Ascending aorta (tissue), 2 donors: ENCODE results near the gene ZKSCAN7. TPM values are rescaled to one million over a fixed set of nuclear protein-coding genes. Genes with fewer than 3 reads are reported as not detected.
A peak's percentile ranks its signal among the peaks of the same experiment; 100 is the strongest.
"Not testable (repeated sequence)": the region's sequence is repeated elsewhere in the genome, so short reads cannot be mapped to it uniquely, and the experiment has no call there.

ENCODE experiments used
- DNase-seq, 2 donors: peaks; one replicate each; pipeline ENCODE4 v3.0.0-alpha.2; 2019; ENCODE audit warnings: low spot score in 2 of 2
- H3K27ac ChIP-seq, 2 donors: fragments of 200-600 bp; sonication (generic); one replicate each; pipeline ENCODE4 v1.5.1; 2016 to 2017; ENCODE audit warnings: mild to moderate bottlenecking in 1 of 2
- H3K27me3 ChIP-seq: fragments of 200-600 bp; sonication (generic); one replicate; pipeline ENCODE4 v1.5.1; 2017
- H3K36me3 ChIP-seq, 2 donors: fragments of 200-600 bp; sonication (generic); one replicate each; pipeline ENCODE4 v1.5.1; 2016
- H3K4me1 ChIP-seq, 2 donors: fragments of 200-600 bp; sonication (generic); one replicate each; pipeline ENCODE4 v1.5.1; 2016 to 2017; ENCODE audit warnings: mild to moderate bottlenecking in 1 of 2
- H3K4me3 ChIP-seq, 2 donors: fragments of 200-600 bp; sonication (generic); one replicate each; pipeline ENCODE4 v1.5.1; 2016 to 2017; ENCODE audit warnings: mild to moderate bottlenecking in 1 of 2
- H3K9me3 ChIP-seq, 2 donors: fragments of 200-600 bp; sonication (generic); one replicate each; pipeline ENCODE4 v1.5.1; 2016
- CTCF ChIP-seq, 3 experiments: fragments of 200-600 bp in 2 of 3; fragments of 450-650 bp in 1 of 3; sonication (generic) in 2 of 3; IDR thresholded peaks; one replicate each; pipeline ENCODE4 v1.5.1; 2016 to 2019; ENCODE audit warnings: antibody characterized with exemption in 3 of 3, mild to moderate bottlenecking in 1 of 3, moderate library complexity in 1 of 3
- intact Hi-C: fragments of 100-400 bp; cut with DNase I; formaldehyde crosslinking; loops from one replicate; pipeline ENCODE4 v1.15.1; 2023
- total RNA-seq: library from RNA; depleted of rRNA; stranded (reverse); fragments of >200 nt; gene quantifications from one replicate; pipeline ENCODE4 v1.1.0, GENCODE V29; 2016

Gene ZKSCAN7
- total RNA-seq, 1 donor from 2014 or later: not detected

- H3K4me3 ChIP-seq, DNase-seq, intact Hi-C loops, H3K27me3 ChIP-seq, H3K4me1 ChIP-seq, H3K36me3 ChIP-seq, H3K27ac ChIP-seq: not testable (repeated sequence)
- peaks cover 3 to 25% of the 10 kb centered on the region in 2 donors for H3K9me3 ChIP-seq
Observed at GRCh38 chr3:44578924-44579515, 24.0 kb downstream of the ZKSCAN7 start.

GRCh38 chr3:44579749-44580148, 24.8 kb downstream of the ZKSCAN7 start:
- H3K27ac ChIP-seq, DNase-seq, H3K36me3 ChIP-seq, H3K4me3 ChIP-seq, H3K27me3 ChIP-seq, intact Hi-C loops, H3K4me1 ChIP-seq: not testable (repeated sequence)
- peaks cover 3 to 20% of the 10 kb centered on the region in 2 donors for H3K9me3 ChIP-seq

- H3K36me3 ChIP-seq, H3K4me1 ChIP-seq, H3K27ac ChIP-seq, H3K27me3 ChIP-seq, intact Hi-C loops, H3K4me3 ChIP-seq, DNase-seq: not testable (repeated sequence)
- H3K9me3 ChIP-seq: peaks cover 0 to 17% of the 10 kb centered on the region in 2 donors
Observed at GRCh38 chr3:44580971-44581370, 26.0 kb downstream of the ZKSCAN7 start.

GRCh38 chr3:44584646-44585501, 29.9 kb downstream of the ZKSCAN7 start, which contains the start of gene ZNF660:
Gene ZNF660, plus strand, starts transcription at chr3:44584964. Its CDS starts 9,230 bp downstream, at chr3:44594194.
- no peak for TF ChIP-seq CTCF (IDR thresholded peaks at IDR 0.05)
- Histone ChIP-seq H3K27me3 (no peaks in the 10 kb centered on the region), H3K4me3 (peak within 1 kb of the TSS; percentile 52 to 89), H3K27ac (peak within 1 kb of the TSS; percentile 74 to 86), H3K4me1 (no peaks in the 10 kb centered on the region), H3K36me3 (peaks cover 20 to 26% of the 10 kb centered on the region in 2 donors), H3K9me3 (peaks cover 0 to 19% of the 10 kb centered on the region in 2 donors)
- intact Hi-C loops: loop anchor here (2.0 kb wide), 1 partner anchor 40 kb away; the partner anchor contains the start of gene ZNF197
- peak in 1 of 2 donors; percentile 80 for DNase-seq

- intact Hi-C loops: no loop called here
- no peak for TF ChIP-seq CTCF (IDR thresholded peaks at IDR 0.05)
- Histone ChIP-seq H3K4me3 (no peak overlapping the region), H3K27ac (no peak overlapping the region), H3K36me3 (peaks cover 26 to 50% of the 10 kb centered on the region in 2 donors), H3K4me1 (no peaks in the 10 kb centered on the region), H3K9me3 (peaks cover 60 to 95% of the 10 kb centered on the region in 2 donors), H3K27me3 (no peaks in the 10 kb centered on the region)
- no peak for DNase-seq
Observed at GRCh38 chr3:44596621-44597020, 41.6 kb downstream of the ZKSCAN7 start.

GRCh38 chr3:44601749-44602148, 46.8 kb downstream of the ZKSCAN7 start:
- intact Hi-C loops: no loop called here
- H3K36me3 ChIP-seq: peaks cover 7 to 8% of the 10 kb centered on the region in 2 donors
- no peaks in the 10 kb centered on the region for H3K27me3 ChIP-seq
- H3K27ac ChIP-seq: no peak overlapping the region
- H3K4me3 ChIP-seq: no peak overlapping the region
- H3K4me1 ChIP-seq: no peaks in the 10 kb centered on the region
- DNase-seq: no peak
- TF ChIP-seq CTCF (IDR thresholded peaks at IDR 0.05): no peak
- peaks cover 28 to 64% of the 10 kb centered on the region in 2 donors for H3K9me3 ChIP-seq

- Histone ChIP-seq H3K9me3 (peaks cover 0 to 57% of the 10 kb centered on the region in 2 donors), H3K4me3 (no peak overlapping the region), H3K36me3 (peaks cover 0 to 11% of the 10 kb centered on the region in 2 donors), H3K4me1 (no peaks in the 10 kb centered on the region), H3K27ac (no peak overlapping the region), H3K27me3 (no peaks in the 10 kb centered on the region)
- intact Hi-C loops: no loop called here
- DNase-seq: no peak
- no peak for TF ChIP-seq CTCF (IDR thresholded peaks at IDR 0.05)
Observed at GRCh38 chr3:44612678-44613077, 57.7 kb downstream of the ZKSCAN7 start.
